Renal cortical epithelial cell (primary cell): ENCODE results near the gene RPAIN. TPM values are rescaled to one million over a fixed set of nuclear protein-coding genes. Genes with fewer than 3 reads are reported as not detected.
A peak's percentile ranks its signal among the peaks of the same experiment; 100 is the strongest.
"Not testable (repeated sequence)": the region's sequence is repeated elsewhere in the genome, so short reads cannot be mapped to it uniquely, and the experiment has no call there.

Experiments used
- DNase-seq: peaks from one replicate; pipeline ENCODE4 v3.0.0-alpha.2; 2011; ENCODE audit warnings: low read depth
- total RNA-seq: library from RNA; depleted of rRNA; stranded (reverse); fragments of >200 nt; gene quantifications from 2 replicates; pipeline ENCODE4 v1.2.3, GENCODE V29; 2014

Gene RPAIN
- total RNA-seq, 1 donor from 2014 or later, result 29.3 TPM

- DNase-seq, result peak; percentile 18
Measured at GRCh38 chr17:5429191-5429887, 9.4 kb downstream of the RPAIN start.

DNA sequence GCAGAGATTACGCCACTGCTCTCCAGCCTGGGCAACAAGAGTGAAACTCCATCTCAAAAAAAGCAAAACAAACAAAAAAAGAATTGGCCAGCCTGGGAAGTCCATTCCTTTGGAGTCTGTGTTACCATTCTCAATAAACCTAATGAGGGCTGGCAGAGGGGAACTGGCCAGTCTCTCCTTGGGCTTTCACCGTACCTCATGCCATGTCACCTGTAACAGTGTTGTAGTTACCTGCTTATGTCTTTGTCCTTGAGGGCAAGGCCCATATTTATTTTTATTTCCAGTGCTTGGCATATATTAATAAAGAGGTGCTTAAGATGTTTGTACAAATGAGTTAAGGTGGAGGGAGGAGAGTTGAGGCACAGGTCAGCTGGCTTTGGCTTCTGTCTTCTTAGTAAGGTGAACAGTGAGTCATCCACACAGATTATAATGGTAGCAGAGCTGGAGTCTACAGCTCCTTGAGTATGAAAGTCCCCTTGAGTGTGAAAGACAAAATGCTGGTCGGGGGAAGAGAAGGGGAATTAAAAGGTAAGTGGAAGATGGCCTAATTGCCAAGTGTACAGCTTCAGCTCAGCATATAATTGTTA, 10.5 kb downstream of the RPAIN start:
- no peak for DNase-seq

DNA sequence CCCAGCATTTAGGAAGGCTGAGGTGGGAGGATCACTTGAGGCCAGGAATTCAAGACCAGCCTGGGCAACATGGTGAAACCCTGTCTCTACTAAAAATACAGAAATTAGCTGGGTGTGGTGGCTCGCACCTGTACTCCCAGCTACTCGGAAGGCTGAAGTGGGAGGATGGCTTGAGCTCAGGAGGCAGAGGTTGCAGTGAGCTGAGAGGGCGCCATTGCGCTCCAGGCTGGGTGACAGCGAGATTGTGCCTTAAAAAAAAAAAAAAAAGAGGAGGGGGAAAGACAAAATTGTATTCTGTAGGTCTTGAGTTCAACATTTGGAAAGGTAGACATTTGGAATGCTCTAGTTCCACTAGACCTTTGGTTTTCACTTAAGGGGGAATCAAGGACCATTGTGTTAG, 11.3 kb downstream of the RPAIN start:
- not testable (repeated sequence) for DNase-seq

GRCh38 chr17:5431949-5432556, 12.1 kb downstream of the RPAIN start:
- DNase-seq, result no peak

GRCh38 chr17:5434984-5435383, 15.0 kb downstream of the RPAIN start:
- DNase-seq, result no peak

- not testable (repeated sequence) for DNase-seq
Measured at GRCh38 chr17:5435781-5436315, 15.9 kb downstream of the RPAIN start.

GRCh38 chr17:5437721-5438317, 17.8 kb downstream of the RPAIN start:
- peak; percentile 20 for DNase-seq

DNA sequence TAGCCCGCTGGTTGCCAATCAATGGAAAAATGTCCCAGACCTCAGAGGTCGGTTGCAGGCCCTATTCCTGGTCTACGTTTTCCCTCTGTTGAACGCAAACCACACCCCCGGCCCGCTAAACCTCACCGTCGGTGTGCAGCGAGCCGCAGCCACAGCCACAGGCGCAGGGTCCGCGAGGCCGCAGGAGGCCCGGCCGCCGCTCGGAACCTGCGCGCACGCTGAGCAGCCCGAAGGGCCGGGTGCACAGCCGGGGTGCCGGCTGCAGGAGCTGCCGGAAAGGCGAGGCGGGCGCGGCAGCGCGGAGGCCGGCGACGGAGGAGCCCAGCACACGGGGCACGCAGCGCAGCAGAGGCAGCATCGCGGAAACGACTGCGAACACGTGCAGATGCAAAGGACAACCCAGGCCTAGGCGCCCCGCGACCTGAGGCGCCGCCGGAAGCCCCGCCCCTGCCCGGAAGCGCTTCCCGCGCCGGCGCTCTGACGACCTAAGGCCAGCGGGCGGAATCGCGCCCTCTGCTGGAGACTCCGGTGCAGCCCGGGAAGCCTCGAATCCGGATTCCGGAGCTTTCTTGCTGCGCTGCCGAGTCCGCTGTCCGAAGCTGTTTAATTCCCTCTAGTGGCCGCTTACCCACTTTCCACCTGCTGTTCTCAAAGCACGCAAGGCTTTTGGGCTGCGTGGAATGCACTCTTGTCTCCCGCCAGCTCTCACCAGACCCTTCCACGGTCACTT, 18.9 kb downstream of the RPAIN start, which contains the start of gene C1QBP:
Gene C1QBP (minus strand): TSS at position 440 of the 730 bp plus-strand sequence. CDS start 82 bp downstream, at position 358.
- DNase-seq, result peak; percentile 83

DNA sequence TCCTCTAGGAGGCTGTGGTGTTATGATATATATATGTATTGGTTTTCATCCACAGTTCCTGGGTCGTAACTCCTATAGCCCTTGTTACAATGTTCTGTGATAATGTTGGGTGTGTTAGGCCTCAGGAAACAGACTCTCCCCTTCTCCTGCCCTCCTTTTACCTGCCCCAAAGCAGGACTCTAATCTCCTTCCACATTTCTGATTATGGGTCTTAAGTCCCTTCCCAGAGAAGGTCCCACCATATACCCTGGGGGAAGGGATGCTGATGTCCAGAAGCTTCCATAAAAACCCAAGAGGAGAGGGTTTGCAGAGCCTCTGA, 19.4 kb downstream of the RPAIN start:
- no peak for DNase-seq

DNA sequence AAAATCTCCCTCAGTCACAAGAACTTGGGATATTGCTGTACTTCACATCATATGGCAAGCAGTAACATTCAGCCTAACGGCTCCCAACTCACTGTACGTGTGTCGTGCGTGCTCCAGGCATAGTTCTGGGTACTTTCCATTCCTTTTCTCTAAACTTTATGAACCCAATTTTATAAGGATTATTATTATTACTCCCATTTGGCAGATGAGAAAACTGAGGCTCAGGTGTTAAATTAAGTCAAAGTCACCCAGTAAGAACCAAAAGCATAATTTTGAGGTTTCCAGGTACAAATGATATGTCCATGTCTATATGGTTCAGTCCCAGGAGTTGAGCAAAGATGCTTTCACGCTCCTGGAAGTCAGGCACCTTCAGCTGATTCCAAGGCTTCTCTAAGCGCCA, 23.7 kb downstream of the RPAIN start:
- no peak for DNase-seq

DNA sequence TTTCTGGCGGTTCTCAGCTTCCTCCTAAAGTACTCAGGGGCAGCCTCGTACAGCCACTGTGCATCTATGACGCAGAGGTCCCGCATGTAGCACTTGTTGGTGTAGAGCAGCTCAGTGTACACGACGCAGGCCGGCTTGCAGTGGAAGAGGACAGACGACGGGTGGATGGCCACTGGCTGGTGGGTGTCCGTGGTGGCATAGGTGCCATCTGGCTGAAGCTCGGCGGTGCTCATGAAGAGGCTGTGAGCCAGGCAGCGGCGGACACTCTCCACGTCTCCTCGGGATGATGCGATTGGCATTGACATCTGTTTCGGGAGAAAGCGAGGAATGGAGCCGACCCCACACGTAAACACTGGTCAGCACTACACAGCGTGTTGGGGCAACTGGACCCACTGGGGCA, 24.2 kb downstream of the RPAIN start:
- no peak for DNase-seq

DNA sequence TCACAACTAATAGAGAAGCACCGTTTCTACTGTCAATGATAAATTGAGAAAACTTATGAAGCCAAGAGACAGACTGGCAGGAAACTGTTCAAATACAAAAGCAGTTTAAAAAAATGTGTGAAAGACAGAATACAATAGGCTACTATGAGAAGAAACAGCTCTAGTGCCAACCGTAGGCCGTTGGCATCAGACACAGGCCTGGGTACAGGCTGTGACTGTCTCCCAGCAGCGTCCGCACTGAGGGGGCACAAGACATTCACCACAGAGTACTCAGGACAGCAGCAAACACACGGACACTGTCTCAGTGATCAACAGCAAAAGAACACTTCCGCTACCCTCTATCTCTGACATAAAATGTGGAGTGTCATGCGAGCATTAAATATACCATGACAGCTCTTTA, 26.8 kb downstream of the RPAIN start:
- no peak for DNase-seq

GRCh38 chr17:5464717-5465507, 44.9 kb downstream of the RPAIN start:
- no peak for DNase-seq

- no peak for DNase-seq
Measured at GRCh38 chr17:5466295-5466694, 46.3 kb downstream of the RPAIN start.

- no peak for DNase-seq
Measured at GRCh38 chr17:5467416-5467815, 47.4 kb downstream of the RPAIN start.

DNA sequence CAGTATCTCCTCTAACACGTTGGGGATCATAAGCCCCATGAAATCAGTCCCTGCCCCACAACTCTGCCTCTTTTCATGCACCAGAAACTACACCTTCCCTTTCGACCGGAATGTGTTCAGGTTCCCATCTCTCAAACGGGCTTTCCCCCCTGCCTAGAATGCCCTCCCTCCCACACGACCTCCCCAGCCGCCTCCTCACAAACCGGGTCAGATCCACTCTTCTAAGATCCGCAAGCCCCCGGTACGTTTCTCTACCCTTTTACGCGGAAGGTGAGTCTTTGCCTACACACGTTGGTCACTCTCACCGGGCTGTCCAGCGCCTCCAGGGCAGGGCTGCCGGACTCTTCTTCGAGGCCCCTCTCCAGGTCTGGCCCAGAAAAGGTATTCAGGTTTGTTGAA, 48.1 kb downstream of the RPAIN start:
- DNase-seq, result no peak

DNA sequence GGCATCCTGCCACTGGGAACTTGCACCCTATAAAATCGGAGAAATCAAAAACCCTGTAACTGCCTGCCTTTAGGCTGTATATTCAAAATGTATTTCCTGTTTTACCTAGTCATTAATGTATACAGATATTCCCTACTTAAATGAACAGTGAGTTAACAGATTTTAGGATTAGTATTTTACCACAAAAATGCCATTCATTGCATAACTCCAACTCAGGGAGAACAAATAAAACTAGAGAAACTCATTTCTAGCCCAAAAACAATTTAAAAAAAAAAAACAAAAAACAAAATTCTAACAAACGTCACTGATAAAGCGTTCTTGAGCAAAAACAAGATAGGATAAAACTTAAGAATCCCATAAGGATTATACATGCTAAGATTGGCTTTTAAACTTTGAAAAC, 52.5 kb downstream of the RPAIN start:
- DNase-seq, result no peak

DNA sequence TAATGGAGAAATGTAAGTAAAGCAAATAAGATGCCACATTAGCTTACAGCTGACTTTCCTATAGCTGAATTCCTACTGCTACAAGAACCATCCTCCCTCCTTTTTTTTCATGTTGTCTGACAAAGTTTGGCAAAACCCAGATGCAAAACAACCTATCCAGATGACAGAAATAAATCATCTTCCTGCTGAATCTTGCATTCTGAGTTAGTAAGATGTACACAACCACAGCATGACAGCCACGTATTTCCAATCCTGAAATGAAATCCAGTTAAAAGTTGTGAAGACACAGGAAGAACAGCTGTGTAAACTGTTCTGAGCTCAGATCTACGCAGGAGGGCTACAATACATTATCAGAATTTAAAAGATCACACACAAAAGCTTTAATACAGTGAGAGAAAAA, 53.9 kb downstream of the RPAIN start:
- no peak for DNase-seq

DNA sequence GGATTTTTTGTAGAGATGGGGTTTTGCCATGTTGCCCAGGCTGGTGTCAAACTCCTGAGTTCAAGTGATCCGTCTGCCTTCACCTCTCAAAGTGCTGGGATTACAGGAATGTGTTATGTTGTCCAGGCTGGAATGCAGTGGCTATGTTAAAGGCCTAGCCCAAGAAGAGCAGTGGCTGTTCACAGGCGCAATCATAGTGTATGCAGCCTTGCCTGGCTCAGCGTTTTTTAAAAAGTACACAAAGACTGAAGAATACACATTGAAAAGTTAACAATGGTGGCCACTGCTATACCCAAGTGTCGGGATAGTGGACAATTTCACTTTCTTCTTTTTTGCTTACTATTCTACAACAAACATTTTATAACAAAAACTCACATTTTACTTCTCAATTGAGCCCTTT, 59.0 kb downstream of the RPAIN start:
- DNase-seq, result no peak

DNA sequence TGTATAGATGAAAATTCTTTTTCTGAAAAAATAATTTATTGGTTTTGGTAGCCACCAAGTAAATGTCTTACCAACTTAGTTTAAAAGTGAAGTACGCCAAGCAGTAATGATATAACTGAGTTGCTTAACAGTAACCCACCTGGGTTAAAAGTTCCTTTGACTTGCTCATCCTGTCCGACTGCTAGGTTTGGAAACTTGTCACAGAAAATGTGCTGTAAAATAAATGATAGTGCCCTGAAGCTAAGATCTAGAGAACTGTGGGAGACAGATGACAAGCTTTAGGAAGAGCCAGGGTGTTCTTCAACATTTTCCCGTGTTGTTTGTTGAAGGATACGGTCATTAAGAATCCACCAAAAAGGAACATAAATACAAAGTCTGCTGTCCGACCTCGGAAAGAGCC, 61.0 kb downstream of the RPAIN start:
- DNase-seq, result no peak

- DNase-seq, result no peak
Measured at GRCh38 chr17:5481451-5481850, 61.5 kb downstream of the RPAIN start.
